Choroid plexus epithelial cell (primary cell): ENCODE measurements around the gene GNG2.

Experiments
- DNase-seq: peaks from one replicate; pipeline ENCODE4 v3.0.0-alpha.2; 2010; ENCODE audit warnings: low read depth
- H3K4me3 ChIP-seq: 2 replicates; pipeline ENCODE4 v1.5.1; 2011; ENCODE audit warnings: low read depth, mild to moderate bottlenecking, control low read depth, low read length, moderate library complexity
- CTCF ChIP-seq: conservative IDR thresholded peaks from 2 replicates; pipeline ENCODE4 v1.5.1; 2011; ENCODE audit warnings: low read depth, mild to moderate bottlenecking, control low read depth, inconsistent platforms, low read length, moderate library complexity

The GNG2 gene

GRCh38 chr14:51844081-51844881, 16.1 kb upstream of the GNG2 start:
- DNase-seq: no peak
- no peak overlapping the region for H3K4me3 ChIP-seq
- TF ChIP-seq CTCF: no peak

GRCh38 chr14:51845811-51846210, 14.6 kb upstream of the GNG2 start:
- peak; percentile 40 for DNase-seq

GRCh38 chr14:51846631-51847488, 13.6 kb upstream of the GNG2 start:
- TF ChIP-seq CTCF: no peak
- DNase-seq: peak; percentile 71
- no peak overlapping the region for H3K4me3 ChIP-seq

More at GRCh38 chr14:51845811-51846210, 14.6 kb upstream of the GNG2 start:
- TF ChIP-seq CTCF: no peak
- H3K4me3 ChIP-seq: no peak overlapping the region

GRCh38 chr14:51847489-51847796, 13.0 kb upstream of the GNG2 start:
- H3K4me3 ChIP-seq: no peak overlapping the region
- no peak for DNase-seq
- no peak for TF ChIP-seq CTCF

- no peak for DNase-seq
- no peak overlapping the region for H3K4me3 ChIP-seq
- no peak for TF ChIP-seq CTCF
These were observed 12.3 kb upstream of the GNG2 start for GRCh38 chr14:51848120-51848519.

GRCh38 chr14:51849097-51849496, 11.3 kb upstream of the GNG2 start:
- no peak for DNase-seq
- H3K4me3 ChIP-seq: no peak overlapping the region
- TF ChIP-seq CTCF: no peak
